C4-2B (cell line): ENCODE measurements around the gene SSBP3.

ENCODE experiments used
- CTCF ChIP-seq: fragments of 450-650 bp; conservative IDR thresholded peaks from 2 replicates; pipeline ENCODE4 v1.5.1; 2017; ENCODE audit warnings: mild to moderate bottlenecking
- ZFX ChIP-seq: fragments of 450-650 bp; IDR thresholded peaks from 2 replicates; pipeline ENCODE4 v1.6.1; 2017

GRCh38 chr1:54323921-54324250, 82.3 kb downstream of the SSBP3 start:
- no peak for TF ChIP-seq CTCF
- TF ChIP-seq ZFX = no peak
